RWPE1 (cell line): ENCODE measurements around the gene VANGL2.
A peak's percentile ranks its signal among the peaks of the same experiment; 100 is the strongest.

Experiments
- CTCF ChIA-PET: fragments of 350-600 bp; sonication (Branson Sonifier 250); formaldehyde crosslinking; extraction: SDS; loops from one replicate; lab custom pipeline; 2021; lab: Yijun Ruan, JAX
- POLR2A ChIA-PET: fragments of 400-600 bp; formaldehyde crosslinking; extraction: SDS; loops from one replicate; lab custom pipeline; 2020; ENCODE audit warnings: antibody characterized with exemption; ENCODE audit not compliant: low non-redundant PET; lab: Yijun Ruan, JAX
- DNase-seq: peaks from one replicate; pipeline ENCODE4 v3.0.0; 2012; ENCODE audit warnings: low spot score
- H3K27ac ChIP-seq: fragments of 450-650 bp; 2 replicates; pipeline ENCODE4 v1.5.1; 2017
- CTCF ChIP-seq: fragments of 450-650 bp; conservative IDR thresholded peaks from 2 replicates; pipeline ENCODE4 v1.5.1; 2017; ENCODE audit warnings: low read depth, mild to moderate bottlenecking

The VANGL2 gene

GRCh38 chr1:160397651-160398050 lies 2.7 kb upstream of the VANGL2 start:
- ChIA-PET POLR2A (no interaction called here), CTCF (no interaction called here)
- DNase-seq: no peak
- no peak for TF ChIP-seq CTCF
- no peak overlapping the region for H3K27ac ChIP-seq

GRCh38 chr1:160398823-160399222 lies 1.5 kb upstream of the VANGL2 start:
- ChIA-PET CTCF (interaction anchor here (1.0 kb wide), 1 partner anchor 18 kb away, joined by 3 read pairs; no protein-coding TSS in a partner anchor), POLR2A (no interaction called here)
- no peak for TF ChIP-seq CTCF
- DNase-seq: peak; percentile 45
- no peak overlapping the region for H3K27ac ChIP-seq

- peak overlapping the region; percentile 38; the same call in 1 of the 2 replicates for H3K27ac ChIP-seq
- CTCF ChIA-PET: no interaction called here
- TF ChIP-seq CTCF: no peak
- POLR2A ChIA-PET: no interaction called here
- no peak for DNase-seq
Observed at GRCh38 chr1:160399544-160400222, 681 bp upstream of the VANGL2 start.

- ChIA-PET CTCF (no interaction called here), POLR2A (interaction anchor here (1.0 kb wide), 1 partner anchor 13 kb away, joined by 3 read pairs; no protein-coding TSS in a partner anchor)
- no peak for TF ChIP-seq CTCF
- DNase-seq: no peak
- H3K27ac ChIP-seq: peak overlapping the region; percentile 38
Observed at GRCh38 chr1:160400646-160401486, 502 bp downstream of the VANGL2 start.

GRCh38 chr1:160401487-160401805 lies 1.1 kb downstream of the VANGL2 start:
- H3K27ac ChIP-seq: peak overlapping the region; percentile 38; the same call in 1 of the 2 replicates
- TF ChIP-seq CTCF: no peak
- POLR2A ChIA-PET: no interaction called here
- CTCF ChIA-PET: no interaction called here
- DNase-seq: no peak

GRCh38 chr1:160402001-160402795 lies 1.8 kb downstream of the VANGL2 start:
- ChIA-PET CTCF (interaction anchor here (1.5 kb wide), 1 partner anchor 14 kb away, joined by 4 read pairs; no protein-coding TSS in a partner anchor), POLR2A (no interaction called here)
- no peak overlapping the region for H3K27ac ChIP-seq
- no peak for TF ChIP-seq CTCF
- DNase-seq: no peak
